Smooth muscle cell of the umbilical artery (primary cell): ENCODE measurements around the gene CARD16. TPM values are rescaled to one million over a fixed set of nuclear protein-coding genes. Genes with fewer than 3 reads are reported as not detected.

Experiments
- total RNA-seq: library from RNA; depleted of rRNA; stranded (reverse); fragments of >200 nt; gene quantifications from 2 replicates; pipeline ENCODE4 v1.2.3, GENCODE V29; 2014

The CARD16 gene
- total RNA-seq = 2.0 and 6.5 TPM in 2 replicates

DNA sequence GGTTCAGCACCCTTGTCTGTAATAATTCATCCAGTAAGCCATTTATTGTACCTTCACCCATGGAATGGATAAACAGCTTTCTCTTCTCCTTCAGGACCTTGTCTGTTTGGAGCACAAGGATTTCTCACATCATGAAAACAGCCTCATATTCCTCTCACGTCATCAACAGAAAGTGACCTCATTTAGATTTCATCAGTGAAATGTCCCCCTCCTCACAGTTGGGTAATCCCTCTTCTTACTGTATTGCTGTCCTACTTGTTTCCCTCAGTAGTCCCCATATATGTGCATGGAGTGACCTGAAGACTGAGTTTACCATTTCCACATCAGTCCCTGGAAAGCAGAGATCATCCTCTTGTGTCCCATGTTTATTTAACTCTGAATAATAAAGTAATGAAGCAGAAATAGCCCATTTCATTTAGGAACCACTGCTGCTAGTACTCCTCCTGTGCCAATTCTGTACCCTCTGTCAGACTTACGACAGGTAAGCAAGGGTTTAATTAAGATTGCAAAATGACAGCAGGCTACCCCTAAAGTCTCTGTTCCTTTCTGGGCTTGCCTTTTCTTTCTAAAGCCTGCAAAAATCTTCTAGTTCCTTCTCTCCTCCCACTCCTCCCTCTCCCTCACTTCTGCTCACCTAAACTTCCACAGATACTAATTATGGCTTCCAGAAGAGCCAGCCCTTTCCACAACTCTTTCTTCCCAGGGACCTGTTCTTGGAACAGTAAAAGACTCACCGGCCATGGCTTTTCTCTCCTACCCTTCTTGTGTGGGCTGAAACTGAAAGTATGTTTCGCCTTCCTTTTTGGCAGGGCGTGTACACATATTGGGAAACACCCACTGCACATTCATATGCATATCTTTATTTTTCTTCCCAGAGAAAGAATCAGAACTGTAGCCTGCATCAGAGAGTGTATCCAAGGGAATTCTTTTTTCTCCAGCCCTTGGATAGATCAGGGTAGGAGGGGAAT lies at the start of gene CARD16:
Gene CARD16, minus strand, starts transcription at position 779 of the 968 bp plus-strand sequence. Its CDS starts 38 bp downstream, at position 741.

DNA sequence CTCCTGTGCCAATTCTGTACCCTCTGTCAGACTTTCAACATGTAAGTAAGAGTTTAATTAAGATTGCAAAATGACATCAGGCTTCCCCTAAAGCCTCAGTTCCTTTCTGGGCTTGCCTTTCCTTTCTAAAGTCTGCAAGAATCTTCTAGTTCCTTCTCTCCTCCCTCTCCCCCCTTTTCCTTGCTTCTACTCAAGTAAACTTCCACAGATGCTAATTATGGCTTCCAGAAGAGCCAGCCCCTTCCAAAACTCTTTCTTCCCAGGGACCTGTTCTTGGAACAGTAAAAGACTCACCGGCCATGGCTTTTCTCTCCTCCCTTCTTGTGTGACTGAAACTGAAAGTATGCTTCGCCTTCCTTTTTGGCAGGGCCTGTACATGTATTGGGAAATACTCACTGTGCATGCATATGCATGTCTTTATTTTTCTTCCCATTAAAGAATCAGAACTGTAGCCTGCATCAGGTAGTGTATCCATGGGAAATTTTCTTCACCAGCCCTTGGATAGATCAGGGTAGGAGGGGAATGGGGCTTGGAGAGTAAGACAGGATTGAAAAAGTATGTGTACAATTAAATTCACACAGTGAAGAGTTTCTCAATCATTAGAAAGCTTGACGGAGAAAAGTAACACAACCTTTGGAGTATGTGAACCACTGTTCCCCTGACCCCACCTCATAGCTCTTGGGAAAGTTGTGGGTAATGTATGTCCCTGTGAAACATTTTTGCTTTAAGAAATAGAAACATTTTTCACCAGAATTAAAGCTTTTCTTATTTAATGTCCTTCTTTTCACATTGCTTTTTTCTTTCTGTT lies 10.1 kb downstream of the CARD16 start, which contains the start of gene CASP1:
Gene CASP1, minus strand, starts transcription at position 332 of the 808 bp plus-strand sequence. Its CDS starts 31 bp downstream, at position 301.

GRCh38 chr11:105023003-105023402 lies 22.1 kb downstream of the CARD16 start, which contains the start of gene CASP5:
TSS of gene CASP5 (minus strand) at chr11:105023168. CDS start at chr11:105023136, 32 bp downstream.

Other genes with a start within 250 kb of the CARD16 start
- gene CASP12, start 146.9 kb downstream of the CARD16 start, total RNA-seq = not detected in 2 replicates
- gene CASP4, start 76.8 kb downstream of the CARD16 start, total RNA-seq = 92.0 and 188 TPM in 2 replicates
- not detected in 2 replicates for gene CASP5, start 22.2 kb downstream of the CARD16 start, total RNA-seq
- 8.8 and 14.8 TPM in 2 replicates for gene CASP1, start 10.2 kb downstream of the CARD16 start, total RNA-seq
- not detected in 2 replicates for gene CARD18, start 94.4 kb upstream of the CARD16 start, total RNA-seq